Nucleus accumbens (tissue), 56 donors: ENCODE measurements around the gene CRTC3.
"Not testable (repeated sequence)": the region's sequence is repeated elsewhere in the genome, so short reads cannot be mapped to it uniquely, and the experiment has no call there.

ENCODE experiments used
- DNase-seq, 56 donors: peaks; one replicate each; lab custom pipeline; 2025; lab: John Stamatoyannopoulos, UW

CRTC3 gene

GRCh38 chr15:90666135-90666909, 136.6 kb downstream of the CRTC3 start:
- DNase-seq, result peak in 5 of 56 donors; percentile 20 to 67 (median 41)

- DNase-seq, result peak in 3 of 56 donors; percentile 5 to 18 (median 12)
Measured at GRCh38 chr15:90667073-90667754, 137.5 kb downstream of the CRTC3 start.

GRCh38 chr15:90667755-90668345, 138.1 kb downstream of the CRTC3 start:
- not testable (repeated sequence) for DNase-seq

DNA sequence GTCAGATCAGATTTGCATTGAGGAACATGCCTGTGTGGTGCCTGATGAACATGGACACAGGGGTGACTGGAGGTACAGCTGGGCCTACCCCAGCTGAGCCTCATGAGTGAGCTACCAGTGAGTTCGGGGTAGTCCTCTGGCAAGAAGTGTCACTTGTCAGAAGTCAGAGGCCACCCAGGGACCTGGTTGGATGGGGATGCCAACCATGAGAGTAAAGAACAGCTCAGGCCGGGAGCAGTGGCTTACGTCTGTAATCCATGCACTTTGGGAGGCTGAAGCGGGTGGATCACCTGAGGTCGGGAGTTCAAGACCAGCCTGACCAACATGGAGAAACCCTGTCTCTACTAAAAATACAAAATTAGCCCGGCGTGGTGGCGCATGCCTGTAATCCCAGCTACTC, 140.9 kb downstream of the CRTC3 start:
- DNase-seq, result not testable (repeated sequence)

DNA sequence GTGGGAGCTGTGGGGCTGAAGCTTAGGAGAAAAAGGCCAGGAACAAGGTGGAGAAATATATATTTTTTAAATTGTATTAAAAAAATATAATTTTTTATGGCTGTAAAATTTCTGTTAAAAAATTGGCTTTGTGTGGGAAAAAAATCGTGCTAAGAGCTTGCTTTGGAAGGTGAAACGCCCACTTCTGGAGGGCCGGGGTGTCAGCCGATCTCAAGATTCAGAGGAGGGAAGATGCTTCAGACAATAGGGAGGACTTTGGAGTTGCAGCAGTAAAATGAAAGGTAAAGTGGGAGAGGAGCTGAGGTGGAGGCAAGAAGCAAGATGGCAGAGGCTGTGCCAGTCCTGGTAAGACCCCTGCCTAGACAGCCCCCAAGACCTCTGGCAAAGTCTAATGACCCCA, 141.5 kb downstream of the CRTC3 start:
- DNase-seq, result peak in 4 of 56 donors; percentile 1 to 30 (median 12)

DNA sequence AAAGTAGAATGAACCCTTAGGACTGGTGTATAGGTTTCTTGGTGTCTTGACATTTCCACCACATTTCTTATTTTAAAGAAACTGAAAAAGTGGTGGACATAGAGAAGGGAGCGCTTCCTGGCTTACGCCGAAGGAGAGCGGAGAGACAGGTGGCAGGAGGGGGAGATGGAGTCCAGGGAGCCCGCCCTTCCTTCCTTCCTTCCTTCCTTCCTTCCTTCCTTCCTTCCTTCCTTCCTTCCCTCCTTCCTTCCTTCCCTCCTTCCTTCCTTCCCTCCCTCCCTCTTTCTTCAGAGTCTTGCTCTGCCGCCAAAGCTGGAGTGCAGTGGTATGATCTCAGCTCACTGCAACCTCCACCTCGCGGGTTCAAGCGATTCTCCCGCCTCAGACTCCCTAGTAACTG, 143.6 kb downstream of the CRTC3 start:
- not testable (repeated sequence) for DNase-seq

- DNase-seq, result no peak
Measured at GRCh38 chr15:90674476-90674875, 144.8 kb downstream of the CRTC3 start.

- no peak for DNase-seq
Measured at GRCh38 chr15:90675464-90675863, 145.7 kb downstream of the CRTC3 start.

DNA sequence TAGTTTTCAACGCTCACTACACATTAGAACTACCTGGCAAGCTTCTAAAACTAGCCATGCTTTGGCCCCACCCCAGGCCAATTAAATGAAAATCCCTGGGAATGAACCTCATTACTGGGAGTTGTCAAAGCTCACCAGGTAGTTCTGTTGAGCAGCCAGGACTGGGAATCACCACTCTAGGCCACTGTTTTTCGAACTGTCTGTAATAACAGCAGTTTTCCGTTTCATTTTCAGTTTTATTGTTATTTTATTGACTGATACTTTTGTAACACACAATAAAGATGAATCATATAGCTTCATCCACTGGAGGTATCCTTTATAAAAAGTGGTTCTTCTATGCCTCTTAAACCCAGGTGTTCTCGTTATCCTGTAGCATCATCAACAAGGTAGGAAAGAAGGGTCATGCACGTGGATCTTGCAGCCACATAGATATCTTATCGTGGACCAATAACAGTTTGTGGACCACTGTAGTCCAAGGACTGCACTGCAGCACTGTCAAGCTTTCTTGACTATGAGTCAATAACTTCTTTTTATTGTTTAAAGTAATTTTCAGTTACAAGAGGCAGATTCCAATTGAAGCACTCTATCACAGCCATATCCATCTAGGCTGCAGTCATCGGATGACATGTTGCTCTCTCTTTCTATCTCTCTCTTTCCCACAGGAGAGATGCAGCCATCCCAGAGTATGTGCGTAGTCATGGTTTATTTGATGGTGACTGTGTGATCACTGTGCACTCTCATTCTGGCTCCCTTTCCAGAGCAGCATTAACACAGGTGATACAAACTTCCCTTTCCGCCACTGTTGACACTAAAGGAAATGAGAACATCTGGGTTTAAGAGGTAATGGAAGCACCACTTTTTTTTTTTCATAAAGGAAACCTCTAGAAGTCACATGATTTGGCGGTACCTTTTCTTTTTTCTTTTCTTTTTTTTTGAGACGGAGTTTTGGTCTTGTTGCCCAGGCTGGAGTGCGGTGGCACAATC, 148.4 kb downstream of the CRTC3 start:
- DNase-seq, result no peak

GRCh38 chr15:90679959-90680358, 150.2 kb downstream of the CRTC3 start:
- no peak for DNase-seq

- peak in 1 of 56 donors; percentile 1 for DNase-seq
Measured at GRCh38 chr15:90680371-90680935, 150.7 kb downstream of the CRTC3 start.

- no peak for DNase-seq
Measured at GRCh38 chr15:90681056-90681455, 151.3 kb downstream of the CRTC3 start.

- DNase-seq, result no peak
Measured at GRCh38 chr15:90681480-90681879, 151.8 kb downstream of the CRTC3 start.

- no peak for DNase-seq
Measured at GRCh38 chr15:90683371-90683770, 153.6 kb downstream of the CRTC3 start.

- no peak for DNase-seq
Measured at GRCh38 chr15:90683876-90684275, 154.2 kb downstream of the CRTC3 start.

DNA sequence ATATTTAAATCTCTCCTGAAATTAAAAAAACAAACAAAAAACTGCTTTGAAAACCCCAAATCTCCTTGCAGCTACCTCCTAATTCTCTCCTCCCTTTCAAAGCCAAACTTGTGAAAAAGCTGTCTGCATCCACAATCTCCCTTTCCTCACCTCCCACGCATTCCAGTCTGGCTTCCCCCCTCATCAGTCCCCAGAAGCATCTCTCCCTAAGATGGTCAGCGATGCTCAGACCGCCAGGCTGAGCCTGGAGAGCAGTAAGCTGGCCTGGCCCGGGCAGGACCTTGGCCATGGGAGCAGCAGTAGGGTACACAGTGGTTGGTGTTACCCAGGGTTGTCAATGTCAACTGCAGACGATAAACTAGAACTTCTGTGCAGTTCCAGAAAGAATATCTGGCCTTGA, 154.6 kb downstream of the CRTC3 start:
- DNase-seq, result no peak

GRCh38 chr15:90685591-90686434, 156.1 kb downstream of the CRTC3 start:
- DNase-seq, result no peak

DNA sequence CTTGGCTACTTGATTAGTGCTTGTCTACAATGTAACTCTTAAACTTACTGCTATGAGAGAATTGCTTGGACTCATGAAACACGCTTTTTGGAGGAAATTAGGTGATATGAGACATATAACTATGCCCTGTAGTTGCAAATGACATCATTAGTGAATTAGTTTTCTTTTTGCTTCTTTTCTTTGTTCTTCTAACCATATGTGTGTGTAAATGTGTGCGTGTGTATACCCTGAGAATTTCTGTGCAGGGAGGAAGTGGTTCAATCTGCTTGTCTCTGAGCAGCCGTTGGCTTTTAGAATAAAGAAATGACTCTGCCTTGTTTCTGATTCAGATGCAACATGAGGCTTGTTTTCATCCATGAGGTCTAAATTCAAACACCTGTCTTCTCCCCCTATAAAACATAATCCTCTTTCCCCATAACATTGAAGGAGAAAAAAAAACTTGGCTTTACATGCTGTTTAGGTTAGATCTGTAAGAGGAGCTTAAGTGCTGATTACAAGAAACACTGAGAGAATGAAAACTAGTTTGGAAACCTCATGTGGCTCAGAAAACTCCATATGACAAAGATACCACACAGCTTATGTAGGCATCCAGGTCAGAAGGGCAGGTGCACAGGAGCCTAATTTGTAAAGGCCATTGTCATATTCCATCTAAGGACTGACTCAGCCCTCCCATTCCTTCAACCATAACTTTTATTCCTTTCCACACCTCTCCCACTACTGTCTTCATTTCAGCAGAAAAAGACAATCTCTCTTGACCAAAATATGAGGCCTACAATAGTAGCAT, 156.9 kb downstream of the CRTC3 start:
- DNase-seq, result no peak
